Panc1 (cell line): ENCODE measurements around the gene MIPEP. TPM values are rescaled to one million over a fixed set of nuclear protein-coding genes. Genes with fewer than 3 reads are reported as not detected.
"Not testable (repeated sequence)": the region's sequence is repeated elsewhere in the genome, so short reads cannot be mapped to it uniquely, and the experiment has no call there.

Source experiments
- ATAC-seq: fragments of 200-7000 bp; cut with Tn5 transposase; 2 replicates; pipeline ENCODE4 v1.9.1; 2020; ENCODE audit warnings: mild to moderate bottlenecking, moderate library complexity
- BruUV-seq: library from RNA; stranded (reverse); fragments of 400-500 nt; replicated peaks from 2 replicates; lab custom pipeline; 2021; lab: Mats Ljungman, UMichigan
- CTCF ChIA-PET: fragments of 300-600 bp; sonication (Branson Sonifier 250); formaldehyde crosslinking; loops from one replicate; lab custom pipeline; 2022; ENCODE audit warnings: antibody characterized with exemption; lab: Charles Lee
- POLR2A ChIA-PET: fragments of 300-600 bp; sonication (Branson Sonifier 250); formaldehyde crosslinking; loops from one replicate; lab custom pipeline; 2022; ENCODE audit warnings: antibody characterized with exemption; lab: Charles Lee
- DNase-seq: peaks from one replicate; pipeline ENCODE4 v3.0.0-alpha.2; 2010; ENCODE audit warnings: low read depth, low spot score
- H3K27ac ChIP-seq: 2 replicates; pipeline ENCODE4 v1.5.1; 2011; ENCODE audit warnings: mild to moderate bottlenecking, low read length, inconsistent platforms
- H3K27me3 ChIP-seq: fragments of 200-500 bp; sonication (Bioruptor generic); 2 replicates; pipeline ENCODE4 v1.6.0; 2014; ENCODE audit warnings: low read length, inconsistent platforms; ENCODE audit not compliant: control insufficient read depth, insufficient read depth
- H3K36me3 ChIP-seq: fragments of 200-500 bp; sonication (Bioruptor generic); 2 replicates; pipeline ENCODE4 v1.5.1; 2014; ENCODE audit warnings: inconsistent platforms, mild to moderate bottlenecking, low read length, moderate library complexity; ENCODE audit not compliant: control insufficient read depth, insufficient read depth
- H3K4me1 ChIP-seq: 2 replicates; pipeline ENCODE4 v1.5.1; 2011; ENCODE audit warnings: inconsistent platforms, mild to moderate bottlenecking, low read length, moderate library complexity; ENCODE audit not compliant: control insufficient read depth, insufficient read depth
- H3K4me3 ChIP-seq, 2 experiments: 2 replicates each; pipeline ENCODE4 v1.5.1; 2011 to 2012; ENCODE audit warnings: low read depth in 2 of 2, low read length in 2 of 2, mild to moderate bottlenecking in 2 of 2, inconsistent platforms in 1 of 2, moderate library complexity in 1 of 2
- H3K9me3 ChIP-seq: fragments of 200-500 bp; sonication (Bioruptor generic); 2 replicates; pipeline ENCODE4 v1.5.1; 2014; ENCODE audit warnings: low read depth, mild to moderate bottlenecking, inconsistent platforms, low read length, moderate library complexity; ENCODE audit not compliant: control insufficient read depth, insufficient read depth
- CTCF ChIP-seq: fragments of 450-650 bp; IDR thresholded peaks from 2 replicates; pipeline ENCODE4 v1.5.1; 2017; ENCODE audit warnings: mild to moderate bottlenecking
- POLR2AphosphoS5 ChIP-seq: IDR thresholded peaks from 2 replicates; pipeline ENCODE4 v1.6.1; 2012; ENCODE audit warnings: mild to moderate bottlenecking, low read depth, low read length, moderate library complexity
- REST ChIP-seq, 2 experiments: IDR thresholded peaks; 2 replicates each; pipeline ENCODE4 v1.6.1; 2011 to 2012; ENCODE audit warnings: low read depth in 2 of 2, control low read depth in 1 of 2, low read length in 1 of 2, mild to moderate bottlenecking in 1 of 2, moderate library complexity in 1 of 2; ENCODE audit not compliant: insufficient read depth in 1 of 2
- SIN3A ChIP-seq: IDR thresholded peaks from 2 replicates; pipeline ENCODE4 v1.6.1; 2012; ENCODE audit warnings: low read depth, mild to moderate bottlenecking, low read length, moderate library complexity, borderline replicate concordance; ENCODE audit not compliant: insufficient read depth
- TCF7L2 ChIP-seq: IDR thresholded peaks from 2 replicates; pipeline ENCODE4 v1.6.1; 2011; ENCODE audit warnings: mild to moderate bottlenecking, low read depth, low read length, inconsistent platforms
- in situ Hi-C: cut with HindIII; loops from 2 replicates; pipeline ENCODE4 v1.10.0; 2016; ENCODE audit warnings: low sequenced_read_pairs, low pct_unique_long_range_greater_than_20kb
- intact Hi-C: fragments of 100-400 bp; cut with micrococcal nuclease; formaldehyde crosslinking; loops from one replicate; pipeline ENCODE4 v1.10.0; 2022; ENCODE audit not compliant: unreplicated experiment
- total RNA-seq: library from RNA; stranded (reverse); gene quantifications from one replicate; pipeline ENCODE4 v1.2.1, GENCODE V29; 2021; ENCODE audit not compliant: unreplicated experiment

MIPEP gene
- total RNA-seq, 1 experiment from 2014 or later = 13.8 TPM

GRCh38 chr13:23748109-23748990 is 140.8 kb downstream of the MIPEP start:
- H3K4me1 ChIP-seq = no peaks in the 10 kb centered on the region
- ChIA-PET POLR2A (no interaction called here), CTCF (no interaction called here)
- no peaks in the 10 kb centered on the region for H3K27me3 ChIP-seq
- H3K36me3 ChIP-seq = no peaks in the 10 kb centered on the region
- in situ Hi-C loops (no loop called here), intact Hi-C loops (no loop called here)
- BruUV-seq = no TSS peak
- DNase-seq (no peak), ATAC-seq (no peak)
- no peak for TF ChIP-seq REST (IDR thresholded peaks at IDR 0.05; ENCODE audit: insufficient read depth in 1 of 2, low read depth in 2 of 2, low read length in 1 of 2)
- TF ChIP-seq SIN3A = no peak
- TF ChIP-seq CTCF = no peak
- TF ChIP-seq TCF7L2 = no peak
- TF ChIP-seq POLR2AphosphoS5 = no peak
- no peaks in the 10 kb centered on the region for H3K9me3 ChIP-seq
- H3K27ac ChIP-seq = no peak overlapping the region
- H3K4me3 ChIP-seq = no peak overlapping the region

- BruUV-seq, ATAC-seq, CTCF ChIA-PET: not testable (repeated sequence)
Observed at GRCh38 chr13:23746141-23746540, 143.1 kb downstream of the MIPEP start.

GRCh38 chr13:23744315-23744714 is 144.9 kb downstream of the MIPEP start:
- intact Hi-C loops = no loop called here
- Histone ChIP-seq H3K27me3 (no peaks in the 10 kb centered on the region), H3K4me3 (no peak overlapping the region), H3K4me1 (no peaks in the 10 kb centered on the region), H3K9me3 (no peaks in the 10 kb centered on the region), H3K36me3 (no peaks in the 10 kb centered on the region), H3K27ac (no peak overlapping the region)
- DNase-seq (no peak), ATAC-seq (no peak)
- TF ChIP-seq SIN3A = no peak
- no peak for TF ChIP-seq POLR2AphosphoS5
- no peak for TF ChIP-seq TCF7L2
- TF ChIP-seq CTCF = no peak
- no peak for TF ChIP-seq REST (IDR thresholded peaks at IDR 0.05; ENCODE audit: insufficient read depth in 1 of 2, low read depth in 2 of 2, low read length in 1 of 2)
- BruUV-seq = no TSS peak
- in situ Hi-C loops = no loop called here
- ChIA-PET POLR2A (no interaction called here), CTCF (no interaction called here)

More at GRCh38 chr13:23746141-23746540, 143.1 kb downstream of the MIPEP start:
- intact Hi-C loops, POLR2A ChIA-PET, in situ Hi-C loops, DNase-seq, H3K4me3 ChIP-seq, H3K4me1 ChIP-seq, H3K27me3 ChIP-seq, H3K9me3 ChIP-seq, H3K27ac ChIP-seq, H3K36me3 ChIP-seq: not testable (repeated sequence)
